Measurements from ENCODE around the gene LAT. TPM values are rescaled to one million over a fixed set of nuclear protein-coding genes. Genes with fewer than 3 reads are reported as not detected.

Gene LAT
- total and polyA plus RNA-seq, 2 of the 13 experiments (the other 11 are each of a cell fraction or from before 2014, with no cell fraction given): 2.0 to 3.0 TPM

DNA sequence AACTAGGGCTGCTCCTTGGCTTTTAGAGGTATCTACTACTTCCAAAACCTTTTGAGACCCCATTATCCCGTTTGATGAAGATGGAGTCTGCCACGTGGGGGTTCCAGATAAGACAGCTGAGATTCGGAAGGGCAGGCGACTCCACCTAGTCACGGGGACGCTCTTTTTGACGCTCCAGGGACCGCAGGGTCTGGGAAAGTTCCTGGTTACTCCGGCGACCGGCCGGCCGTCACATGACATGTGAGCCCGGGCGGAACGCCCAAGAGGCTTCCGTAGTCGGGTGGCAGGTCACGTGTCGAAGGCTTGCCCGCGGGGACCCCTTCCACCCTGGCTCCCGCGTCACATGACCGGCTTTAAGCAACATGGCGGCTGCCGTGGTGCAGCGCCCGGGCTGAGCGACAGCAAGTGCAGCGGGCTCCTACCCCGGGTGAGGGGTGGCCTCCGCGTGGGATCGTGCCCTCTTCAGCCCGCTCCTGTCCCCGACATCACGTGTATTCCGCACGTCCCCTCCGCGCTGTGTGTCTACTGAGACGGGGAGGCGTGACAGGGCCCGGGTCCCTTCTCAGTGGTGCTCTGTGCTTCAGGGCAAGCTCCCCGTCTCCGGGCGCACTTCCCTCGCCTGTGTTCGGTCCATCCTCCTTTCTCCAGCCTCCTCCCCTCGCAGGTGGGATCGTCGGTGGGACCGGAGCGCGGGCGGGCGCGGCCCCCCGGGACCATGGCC is 10.3 kb upstream of the LAT start, which contains the start of gene SPNS1 (continued):
- peak; percentile 82; the same call in 1 of the 2 replicates for TF ChIP-seq ZFYVE20 (CRISPR knock-in tag; IDR thresholded peaks at IDR 0.05; ENCODE audit: borderline replicate concordance, low read depth)
- no peak; the same call in 1 of the 2 replicates for TF ChIP-seq ZSCAN30 (CRISPR knock-in tag; IDR thresholded peaks at IDR 0.05)
- TF ChIP-seq ZNF138 (CRISPR knock-in tag; IDR thresholded peaks at IDR 0.05; ENCODE audit: low read depth): peak; percentile 89
- peak; percentile 80 for TF ChIP-seq CREM (IDR thresholded peaks at IDR 0.05)
- TF ChIP-seq CREM (CRISPR knock-in tag; IDR thresholded peaks at IDR 0.05): no peak
- TF ChIP-seq DR1 (CRISPR knock-in tag; IDR thresholded peaks at IDR 0.05): peak; percentile 90
- no peak for TF ChIP-seq RBM22 (optimal IDR thresholded peaks at IDR 0.05; ENCODE audit: low read length)
- no peak for TF ChIP-seq SETDB1 (CRISPR knock-in tag; IDR thresholded peaks at IDR 0.05; ENCODE audit: borderline replicate concordance)
- TF ChIP-seq KLF13 (CRISPR knock-in tag; IDR thresholded peaks at IDR 0.05): peak; percentile 80; the same call in 1 of the 2 replicates
- TF ChIP-seq, protein P1, sequence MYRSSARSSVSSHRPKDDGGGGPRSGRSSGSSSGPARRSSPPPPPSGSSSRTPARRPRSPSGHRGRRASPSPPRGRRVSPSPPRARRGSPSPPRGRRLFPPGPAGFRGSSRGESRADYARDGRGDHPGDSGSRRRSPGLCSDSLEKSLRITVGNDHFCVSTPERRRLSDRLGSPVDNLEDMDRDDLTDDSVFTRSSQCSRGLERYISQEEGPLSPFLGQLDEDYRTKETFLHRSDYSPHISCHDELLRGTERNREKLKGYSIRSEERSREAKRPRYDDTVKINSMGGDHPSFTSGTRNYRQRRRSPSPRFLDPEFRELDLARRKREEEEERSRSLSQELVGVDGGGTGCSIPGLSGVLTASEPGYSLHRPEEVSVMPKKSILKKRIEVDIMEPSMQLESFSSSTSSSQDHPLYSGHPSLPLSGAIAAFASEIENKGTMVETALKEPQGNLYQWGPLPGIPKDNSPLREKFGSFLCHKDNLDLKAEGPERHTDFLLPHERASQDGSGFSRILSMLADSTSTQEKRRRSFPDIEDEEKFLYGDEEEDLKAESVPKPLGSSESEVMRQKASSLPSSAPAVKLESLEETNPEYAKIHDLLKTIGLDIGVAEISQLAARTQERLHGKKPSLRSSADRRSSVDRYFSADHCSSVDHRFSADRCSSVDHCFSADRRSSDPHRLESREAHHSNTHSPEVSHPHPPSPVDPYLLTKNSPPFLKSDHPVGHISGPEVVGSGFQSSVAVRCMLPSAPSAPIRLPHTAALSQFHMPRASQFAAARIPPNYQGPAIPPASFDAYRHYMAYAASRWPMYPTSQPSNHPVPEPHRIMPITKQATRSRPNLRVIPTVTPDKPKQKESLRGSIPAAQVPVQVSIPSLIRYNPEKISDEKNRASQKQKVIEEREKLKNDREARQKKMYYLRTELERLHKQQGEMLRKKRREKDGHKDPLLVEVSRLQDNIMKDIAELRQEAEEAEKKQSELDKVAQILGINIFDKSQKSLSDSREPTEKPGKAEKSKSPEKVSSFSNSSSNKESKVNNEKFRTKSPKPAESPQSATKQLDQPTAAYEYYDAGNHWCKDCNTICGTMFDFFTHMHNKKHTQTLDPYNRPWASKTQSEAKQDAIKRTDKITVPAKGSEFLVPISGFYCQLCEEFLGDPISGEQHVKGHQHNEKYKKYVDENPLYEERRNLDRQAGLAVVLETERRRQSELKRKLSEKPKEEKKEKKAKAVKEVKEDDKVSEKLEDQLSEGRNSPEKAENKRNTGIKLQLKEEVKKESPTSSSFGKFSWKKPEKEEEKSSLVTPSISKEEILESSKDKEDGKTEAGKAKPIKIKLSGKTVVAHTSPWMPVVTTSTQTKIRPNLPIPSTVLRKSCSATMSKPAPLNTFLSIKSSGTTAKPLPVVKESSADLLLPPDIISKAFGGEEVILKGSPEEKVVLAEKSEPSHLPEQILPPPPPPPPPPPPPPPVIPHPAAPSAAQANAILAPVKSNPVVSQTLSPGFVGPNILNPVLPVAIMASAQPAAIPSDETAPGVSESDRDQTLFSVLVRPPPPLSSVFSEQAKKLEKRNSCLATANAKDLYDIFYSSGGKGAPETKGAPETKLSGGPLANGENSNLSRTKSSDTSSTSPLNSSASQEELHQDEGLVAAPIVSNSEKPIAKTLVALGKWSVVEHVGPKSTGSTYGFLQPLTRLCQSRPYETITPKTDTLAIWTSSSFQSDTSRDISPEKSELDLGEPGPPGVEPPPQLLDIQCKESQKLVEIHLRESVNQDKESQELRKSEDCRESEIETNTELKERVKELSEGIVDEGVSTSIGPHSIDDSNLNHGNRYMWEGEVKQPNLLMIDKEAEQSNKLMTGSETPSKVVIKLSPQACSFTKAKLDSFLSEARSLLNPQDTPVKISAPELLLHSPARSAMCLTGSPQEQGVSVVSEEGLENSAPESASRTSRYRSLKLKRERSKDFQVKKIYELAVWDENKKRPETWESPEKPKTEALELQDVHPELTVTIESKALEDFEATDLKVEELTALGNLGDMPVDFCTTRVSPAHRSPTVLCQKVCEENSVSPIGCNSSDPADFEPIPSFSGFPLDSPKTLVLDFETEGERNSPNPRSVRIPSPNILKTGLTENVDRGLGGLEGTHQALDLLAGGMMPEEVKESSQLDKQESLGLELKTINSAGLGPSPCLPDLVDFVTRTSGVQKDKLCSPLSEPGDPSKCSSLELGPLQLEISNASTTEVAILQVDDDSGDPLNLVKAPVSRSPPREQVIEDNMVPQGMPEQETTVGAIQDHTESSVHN (CRISPR knock-in tag; IDR thresholded peaks at IDR 0.05): no peak
- TF ChIP-seq, protein P2, sequence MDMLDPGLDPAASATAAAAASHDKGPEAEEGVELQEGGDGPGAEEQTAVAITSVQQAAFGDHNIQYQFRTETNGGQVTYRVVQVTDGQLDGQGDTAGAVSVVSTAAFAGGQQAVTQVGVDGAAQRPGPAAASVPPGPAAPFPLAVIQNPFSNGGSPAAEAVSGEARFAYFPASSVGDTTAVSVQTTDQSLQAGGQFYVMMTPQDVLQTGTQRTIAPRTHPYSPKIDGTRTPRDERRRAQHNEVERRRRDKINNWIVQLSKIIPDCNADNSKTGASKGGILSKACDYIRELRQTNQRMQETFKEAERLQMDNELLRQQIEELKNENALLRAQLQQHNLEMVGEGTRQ (IDR thresholded peaks at IDR 0.05; ENCODE audit: low read depth, low read length): peak; percentile 100
- TF ChIP-seq, protein P2 (CRISPR knock-in tag; IDR thresholded peaks at IDR 0.05; ENCODE audit: borderline replicate concordance): peak; percentile 100
- TF ChIP-seq CBX2 (IDR thresholded peaks at IDR 0.05; ENCODE audit: low read depth, low read length): no peak
- no peak for TF ChIP-seq CBX2 (CRISPR knock-in tag; IDR thresholded peaks at IDR 0.05; ENCODE audit: low read depth)
- 0 out of 2 replicates have a peak, but pooled peaks have one; percentile 74 for TF ChIP-seq ZNF773 (CRISPR knock-in tag; IDR thresholded peaks at IDR 0.05; ENCODE audit: borderline replicate concordance)
- TF ChIP-seq YEATS2 (CRISPR knock-in tag; IDR thresholded peaks at IDR 0.05; ENCODE audit: borderline replicate concordance): peak; percentile 99
- TF ChIP-seq SOX5 (CRISPR knock-in tag; IDR thresholded peaks at IDR 0.05; ENCODE audit: borderline replicate concordance): peak; percentile 62; the same call in 1 of the 2 replicates

All from HepG2 (cell line).